G401 (cell line): ENCODE data around the gene CCR7. TPM values are rescaled to one million over a fixed set of nuclear protein-coding genes. Genes with fewer than 3 reads are reported as not detected.

Source experiments
- DNase-seq: peaks from one replicate; pipeline ENCODE4 v3.0.0-alpha.2; 2015; ENCODE audit warnings: low spot score
- in situ Hi-C: cut with HindIII; loops from 2 replicates; pipeline ENCODE4 v1.10.0; 2016; ENCODE audit warnings: low sequenced_read_pairs, mixed read lengths
- total RNA-seq: library from RNA; depleted of rRNA; stranded (reverse); fragments of >200 nt; shearing (Covaris generic); gene quantifications from 2 replicates; pipeline ENCODE4 v1.2.3, GENCODE V29; 2014

Gene CCR7
- total RNA-seq, 1 experiment from 2014 or later = not detected

- in situ Hi-C loops = no loop called here
- DNase-seq = no peak
These were observed 40.9 kb downstream of the CCR7 start for GRCh38 chr17:40524243-40524965.

GRCh38 chr17:40522961-40523310 is 42.3 kb downstream of the CCR7 start:
- no peak for DNase-seq
- in situ Hi-C loops = no loop called here

GRCh38 chr17:40522250-40522960 is 42.9 kb downstream of the CCR7 start:
- no peak for DNase-seq
- in situ Hi-C loops = no loop called here

- in situ Hi-C loops = no loop called here
- no peak for DNase-seq
These were observed 44.2 kb downstream of the CCR7 start for GRCh38 chr17:40520991-40521453.

- DNase-seq = no peak
- in situ Hi-C loops = no loop called here
These were observed 46.0 kb downstream of the CCR7 start for GRCh38 chr17:40519089-40519775.

- DNase-seq = no peak
- in situ Hi-C loops = no loop called here
These were observed 46.7 kb downstream of the CCR7 start for GRCh38 chr17:40518401-40519088.

- DNase-seq = no peak
- in situ Hi-C loops = no loop called here
These were observed 47.3 kb downstream of the CCR7 start for GRCh38 chr17:40517981-40518380.

- in situ Hi-C loops = no loop called here
- no peak for DNase-seq
These were observed 48.0 kb downstream of the CCR7 start for GRCh38 chr17:40517286-40517662.

- DNase-seq = no peak
- in situ Hi-C loops = no loop called here
These were observed 48.5 kb downstream of the CCR7 start for GRCh38 chr17:40516581-40517285.

- no peak for DNase-seq
These were observed 49.7 kb downstream of the CCR7 start for GRCh38 chr17:40515491-40516041.

GRCh38 chr17:40515011-40515410 is 50.3 kb downstream of the CCR7 start:
- no peak for DNase-seq
- in situ Hi-C loops = no loop called here

More at GRCh38 chr17:40515491-40516041, 49.7 kb downstream of the CCR7 start:
- in situ Hi-C loops = no loop called here

GRCh38 chr17:40514013-40514875 is 51.0 kb downstream of the CCR7 start:
- in situ Hi-C loops = no loop called here

GRCh38 chr17:40511667-40512220 is 53.5 kb downstream of the CCR7 start:
- in situ Hi-C loops = no loop called here
- no peak for DNase-seq

More at GRCh38 chr17:40514013-40514875, 51.0 kb downstream of the CCR7 start:
- no peak for DNase-seq

- in situ Hi-C loops = no loop called here
These were observed 54.1 kb downstream of the CCR7 start for GRCh38 chr17:40511136-40511535.

GRCh38 chr17:40510328-40510648 is 55.0 kb downstream of the CCR7 start:
- peak; percentile 84 for DNase-seq

More at GRCh38 chr17:40511136-40511535, 54.1 kb downstream of the CCR7 start:
- DNase-seq = no peak

GRCh38 chr17:40509626-40510327 is 55.5 kb downstream of the CCR7 start:
- in situ Hi-C loops = no loop called here
- no peak for DNase-seq

More at GRCh38 chr17:40510328-40510648, 55.0 kb downstream of the CCR7 start:
- in situ Hi-C loops = no loop called here

- in situ Hi-C loops = no loop called here
These were observed 58.5 kb downstream of the CCR7 start for GRCh38 chr17:40506786-40507185.

More at GRCh38 chr17:40506786-40507185, 58.5 kb downstream of the CCR7 start:
- no peak for DNase-seq
